ENCODE results near the gene RPP40.

GRCh38 chr6:4950076-4950475 is 53.8 kb downstream of the RPP40 start:
- TF ChIP-seq POLR2A (IDR thresholded peaks at IDR 0.05) (no peak), CTCF (IDR thresholded peaks at IDR 0.05) (no peak)

Measured in upper lobe of left lung (tissue), 4 donors.